Measurements from ENCODE around the gene UBXN6.

Gene UBXN6

GRCh38 chr19:4493104-4493928, 35.7 kb upstream of the UBXN6 start:
- DNase-seq = no peak

DNA sequence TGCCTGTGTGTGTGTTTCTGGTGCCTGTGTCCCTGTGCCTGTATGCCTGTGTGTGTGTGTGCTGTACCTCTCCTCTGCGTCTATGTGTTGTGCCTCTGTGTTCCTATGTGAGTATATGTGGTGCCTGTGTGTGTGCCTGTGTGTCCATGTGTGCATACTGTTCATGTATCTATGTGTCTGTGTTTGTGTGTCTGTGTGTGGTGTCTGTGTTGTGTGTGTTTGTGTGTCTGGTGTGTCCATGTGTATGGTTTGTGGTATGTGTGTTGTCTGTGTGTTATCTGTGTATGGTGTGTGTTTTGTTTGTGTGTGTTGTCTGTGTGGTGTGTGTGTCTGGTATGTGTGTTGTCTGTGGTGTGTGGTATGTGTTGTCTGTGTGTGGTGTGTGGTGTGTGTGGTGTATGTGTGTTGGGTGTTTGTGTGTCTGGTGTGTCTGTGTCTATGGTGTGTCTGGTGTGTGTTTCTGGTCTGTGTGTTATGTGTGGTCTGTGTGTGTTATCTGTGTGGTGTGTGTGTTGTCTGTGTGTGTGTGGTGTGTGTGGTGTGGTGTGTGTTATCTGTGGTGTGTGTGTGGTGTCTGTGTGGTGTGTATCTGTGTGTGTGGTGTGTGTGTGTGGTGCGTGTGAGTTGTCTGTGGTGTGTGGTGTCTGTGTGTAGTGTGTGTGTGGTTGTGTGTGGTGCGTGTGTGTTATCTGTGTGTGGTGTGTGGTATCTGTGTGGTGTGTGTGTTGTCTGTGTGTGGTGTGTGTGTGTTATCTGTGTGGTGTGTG, 34.9 kb upstream of the UBXN6 start:
- DNase-seq = no peak

GRCh38 chr19:4491446-4491845, 33.9 kb upstream of the UBXN6 start:
- no peak for DNase-seq

- DNase-seq = no peak
These were observed 30.9 kb upstream of the UBXN6 start for GRCh38 chr19:4488496-4488895.

GRCh38 chr19:4487572-4487971, 30.0 kb upstream of the UBXN6 start:
- no peak for DNase-seq

GRCh38 chr19:4483385-4483784, 25.8 kb upstream of the UBXN6 start:
- no peak for DNase-seq

GRCh38 chr19:4482721-4483364, 25.2 kb upstream of the UBXN6 start:
- no peak for DNase-seq

DNA sequence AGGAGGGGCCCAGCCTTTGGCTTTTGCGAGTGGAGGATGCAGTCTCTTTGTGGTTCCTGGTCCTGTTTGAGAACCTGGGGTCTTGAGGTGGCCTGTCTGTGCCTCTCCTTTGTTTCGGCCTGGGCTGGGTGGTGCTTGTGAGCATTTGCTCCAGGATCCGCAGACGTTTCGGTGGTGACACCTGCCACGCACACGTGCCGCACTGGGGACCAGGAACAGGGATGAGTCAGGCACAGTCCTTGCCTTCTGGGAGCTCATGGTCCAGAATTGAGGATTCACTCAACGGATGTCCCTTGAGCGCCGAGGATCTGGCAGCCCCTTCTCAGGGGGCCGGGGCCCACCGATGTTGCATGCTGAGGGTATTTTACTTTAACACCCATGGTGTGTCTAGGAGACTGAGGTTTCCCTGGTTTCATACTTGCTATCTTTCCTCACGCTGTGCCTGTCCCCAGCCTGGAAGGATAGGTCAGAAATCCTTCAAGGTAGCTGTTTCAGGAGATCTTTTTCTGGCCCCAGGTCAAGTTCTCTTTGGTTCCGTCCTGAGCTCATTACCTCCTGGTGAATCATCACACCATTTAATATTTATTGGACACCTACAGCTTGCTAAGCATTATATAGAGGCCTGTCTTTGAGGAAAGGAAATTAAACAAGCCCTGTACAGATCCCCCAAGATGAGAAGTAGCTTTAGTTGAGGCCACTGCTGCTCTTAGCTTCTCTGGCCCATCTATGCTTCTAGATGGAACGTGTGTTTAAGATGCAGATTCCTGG, 19.6 kb upstream of the UBXN6 start:
- no peak for DNase-seq

DNA sequence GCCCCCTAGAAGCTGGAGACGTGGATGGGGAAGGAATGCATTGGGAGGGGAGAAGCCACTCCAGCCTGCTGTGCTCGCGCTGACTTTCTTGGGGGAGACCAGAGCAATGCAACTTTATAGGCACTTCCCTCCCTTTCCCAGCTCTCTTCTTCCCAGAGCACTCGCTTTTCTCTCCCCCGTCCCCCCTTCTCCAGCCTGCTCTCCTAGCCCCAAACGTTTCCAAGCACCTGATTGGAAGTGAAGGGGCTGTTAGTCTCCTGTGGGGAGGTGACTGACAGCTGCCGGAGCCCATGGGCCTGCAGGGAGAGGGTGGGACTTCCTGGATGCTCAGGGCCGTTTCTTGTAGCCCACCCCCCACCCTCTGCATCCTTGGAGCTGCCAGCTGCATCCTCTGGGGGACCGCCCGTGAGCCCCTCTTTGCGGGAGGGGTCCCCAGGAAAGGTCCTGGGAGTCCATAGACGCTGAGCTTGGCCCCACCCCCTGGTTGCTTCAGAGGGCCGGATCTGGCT, 17.0 kb upstream of the UBXN6 start:
- no peak for DNase-seq

DNA sequence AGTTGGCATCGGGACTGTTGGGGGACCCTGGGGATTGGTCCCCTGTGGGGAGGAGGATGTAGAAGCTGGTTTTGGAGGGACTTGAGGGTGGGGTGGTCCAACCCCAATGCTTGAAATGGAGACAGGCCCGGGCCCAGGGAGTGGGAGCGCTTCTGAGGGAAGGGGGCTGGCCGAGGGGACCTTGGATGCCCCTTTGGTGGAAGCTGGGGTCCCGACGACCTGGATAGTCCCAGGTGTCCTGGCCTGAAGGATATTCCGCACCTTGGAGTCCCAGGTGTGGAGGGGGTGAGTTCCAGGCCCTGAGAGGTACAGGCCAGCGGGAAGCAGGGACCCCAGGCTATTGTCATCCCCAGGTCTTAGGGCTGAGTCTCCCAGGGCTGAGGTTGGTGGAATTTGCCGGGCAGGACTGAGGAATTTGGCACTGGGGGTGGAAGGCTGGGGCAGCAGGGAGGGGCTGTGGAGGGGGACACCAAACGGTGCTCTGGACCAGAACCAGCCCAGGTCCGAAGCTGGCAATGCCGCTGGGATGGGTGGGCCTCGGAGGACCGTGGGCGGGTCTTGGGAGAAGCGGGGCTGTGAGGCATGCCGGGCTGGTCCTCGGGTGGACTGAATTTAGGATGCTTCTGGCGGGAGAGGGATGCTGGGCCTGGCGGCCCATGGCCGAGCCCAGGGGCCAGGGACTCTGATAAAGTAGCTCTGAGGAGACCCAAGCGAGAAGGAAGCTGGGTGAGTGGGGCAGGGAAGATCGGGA, 16.3 kb upstream of the UBXN6 start:
- no peak for DNase-seq

GRCh38 chr19:4473011-4473762, 15.6 kb upstream of the UBXN6 start:
- no peak for DNase-seq

DNA sequence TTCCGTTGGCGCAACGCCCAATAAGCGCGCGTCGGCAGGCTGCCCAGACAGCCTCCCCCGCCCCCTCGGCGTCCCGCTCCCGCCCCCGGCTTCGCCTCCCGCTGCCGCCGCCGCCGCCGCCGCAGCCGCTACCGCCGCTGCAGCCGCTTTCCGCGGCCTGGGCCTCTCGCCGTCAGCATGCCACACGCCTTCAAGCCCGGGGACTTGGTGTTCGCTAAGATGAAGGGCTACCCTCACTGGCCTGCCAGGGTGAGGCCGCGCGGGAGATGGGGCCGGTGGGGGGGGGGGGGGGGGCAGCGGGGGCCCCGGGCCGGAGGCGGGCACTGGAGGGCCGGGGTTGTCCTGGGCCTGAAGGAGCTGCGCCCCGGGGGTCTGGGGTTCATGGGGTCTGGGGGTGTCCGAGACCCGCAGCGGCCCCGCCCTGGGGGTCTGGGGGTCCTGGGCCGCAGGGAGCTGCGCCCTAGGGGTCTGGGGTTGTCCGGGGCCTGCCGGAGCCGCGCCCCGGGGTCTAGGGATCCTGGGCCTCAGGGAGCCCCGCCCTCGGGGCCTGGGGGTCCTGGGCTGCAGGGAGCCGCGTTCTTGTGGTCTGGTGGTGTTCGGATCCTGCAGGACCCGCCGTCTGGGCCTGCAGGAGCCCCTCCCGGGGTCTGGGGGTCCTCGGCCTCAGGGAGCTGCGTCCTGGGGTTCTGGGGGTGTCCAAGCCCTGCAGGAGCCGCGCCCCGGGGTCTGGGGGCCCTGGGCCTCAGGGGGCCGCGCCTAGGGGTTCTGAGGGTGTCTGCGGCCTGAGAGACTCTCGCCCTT, 14.8 kb upstream of the UBXN6 start, which contains the start of gene HDGFL2:
HDGFL2 (plus strand) TSS at position 124 of the 801 bp plus-strand sequence; CDS start at position 178, 54 bp downstream.
- no peak for DNase-seq

DNA sequence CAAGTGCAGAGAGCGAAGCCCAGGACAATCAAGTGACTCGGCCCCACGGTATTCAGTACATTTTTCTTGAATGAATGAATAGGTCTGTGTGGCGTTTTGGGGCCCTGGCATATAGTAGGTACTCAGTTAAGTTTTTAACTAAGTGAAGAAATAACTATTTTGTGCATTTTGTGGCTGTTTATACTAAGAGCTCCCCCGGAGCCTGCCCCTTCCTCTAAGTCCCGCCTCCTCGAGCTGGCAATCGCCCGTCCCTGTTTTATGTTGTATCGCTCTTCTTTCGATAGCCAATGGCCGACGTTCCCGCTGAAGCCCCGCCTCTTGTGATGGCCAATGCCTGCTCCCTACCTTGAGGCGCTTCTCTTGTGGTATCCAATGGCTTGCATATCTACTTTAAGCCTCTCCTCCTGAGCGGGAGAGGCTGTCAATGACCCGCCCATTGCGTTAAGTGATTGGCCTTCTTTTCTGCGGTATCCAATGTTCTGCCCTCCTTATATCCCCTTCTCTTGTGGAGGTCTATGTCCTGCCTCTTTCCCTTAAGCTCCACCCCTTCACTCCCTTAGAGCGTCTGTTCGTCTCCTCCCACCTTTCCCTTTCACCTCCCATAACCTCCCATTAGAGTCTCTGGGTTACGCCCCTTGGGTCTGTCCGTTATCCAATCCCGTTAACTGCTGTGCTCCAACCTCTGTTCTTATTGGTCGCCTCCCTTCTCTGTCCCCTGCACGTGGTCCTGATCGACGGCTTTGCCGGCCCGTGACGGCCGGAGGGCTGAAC, 14.0 kb upstream of the UBXN6 start:
- peak; percentile 97 for DNase-seq

- DNase-seq = no peak
These were observed 10.2 kb upstream of the UBXN6 start for GRCh38 chr19:4467835-4468234.

GRCh38 chr19:4464815-4465581, 7.4 kb upstream of the UBXN6 start:
- DNase-seq = no peak

GRCh38 chr19:4456843-4457653, 546 bp downstream of the UBXN6 start:
- peak; percentile 39 for DNase-seq

- no peak for DNase-seq
These were observed 1.1 kb downstream of the UBXN6 start for GRCh38 chr19:4456476-4456842.
